GM13977 (cell line): Measurements from ENCODE around the gene ORM1.

Source experiments
- DNase-seq: peaks from one replicate; pipeline ENCODE4 v3.0.0; 2012; ENCODE audit warnings: low spot score
- in situ Hi-C: fragments of 300-500 bp; cut with MboI; formaldehyde crosslinking; loops from one replicate; pipeline ENCODE4 v1.12.0; 2022; ENCODE audit warnings: low sequenced_read_pairs, low pct_unique_long_range_greater_than_20kb, mixed read lengths, inconsistent platforms; ENCODE audit not compliant: unreplicated experiment
- TF ChIP-seq, protein P1 (sequence below): IDR thresholded peaks from 2 replicates; pipeline ENCODE4 v1.5.1; 2012; ENCODE audit warnings: mild to moderate bottlenecking, control low read depth; ENCODE audit not compliant: insufficient read depth; ENCODE audit errors: extremely low read depth, missing control alignments

ORM1 gene

DNA sequence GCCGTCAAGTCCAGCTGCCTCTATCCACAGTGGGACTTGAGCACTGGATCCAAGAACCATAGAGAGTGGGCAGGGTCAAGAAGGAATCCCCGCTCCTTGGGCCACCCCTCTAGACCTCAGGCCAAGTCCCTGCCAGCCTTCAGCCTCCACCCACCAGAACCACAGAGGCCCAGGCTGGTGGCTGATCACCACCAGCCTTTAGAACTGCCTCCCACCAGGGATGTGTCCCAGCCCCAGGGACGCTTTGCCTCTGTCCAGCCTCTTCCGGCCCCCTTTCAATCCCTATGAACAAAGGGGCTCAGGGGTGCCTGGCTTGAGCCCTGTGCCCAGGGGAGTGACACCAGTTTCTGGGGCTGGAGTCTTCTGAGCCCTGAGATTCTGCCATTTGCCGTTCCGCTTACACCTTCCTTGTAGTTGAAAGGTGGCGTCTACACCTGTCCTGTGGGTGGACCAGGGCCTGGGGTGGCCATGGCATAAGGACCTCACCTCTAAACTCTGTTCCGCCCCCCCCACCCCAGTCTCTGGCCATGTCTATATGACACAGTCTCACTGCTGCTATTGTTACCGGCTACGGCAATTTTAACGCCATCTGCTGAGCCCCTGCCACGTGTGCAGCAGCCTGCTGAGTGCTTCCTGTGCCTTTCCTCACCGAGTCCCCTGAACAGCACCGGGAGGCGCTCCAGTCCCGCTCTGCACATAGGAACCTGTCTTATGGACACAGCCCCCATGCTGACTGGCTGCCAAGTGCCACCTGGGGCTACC lies 35.7 kb upstream of the ORM1 start:
- no peak for DNase-seq
- TF ChIP-seq, protein P1, sequence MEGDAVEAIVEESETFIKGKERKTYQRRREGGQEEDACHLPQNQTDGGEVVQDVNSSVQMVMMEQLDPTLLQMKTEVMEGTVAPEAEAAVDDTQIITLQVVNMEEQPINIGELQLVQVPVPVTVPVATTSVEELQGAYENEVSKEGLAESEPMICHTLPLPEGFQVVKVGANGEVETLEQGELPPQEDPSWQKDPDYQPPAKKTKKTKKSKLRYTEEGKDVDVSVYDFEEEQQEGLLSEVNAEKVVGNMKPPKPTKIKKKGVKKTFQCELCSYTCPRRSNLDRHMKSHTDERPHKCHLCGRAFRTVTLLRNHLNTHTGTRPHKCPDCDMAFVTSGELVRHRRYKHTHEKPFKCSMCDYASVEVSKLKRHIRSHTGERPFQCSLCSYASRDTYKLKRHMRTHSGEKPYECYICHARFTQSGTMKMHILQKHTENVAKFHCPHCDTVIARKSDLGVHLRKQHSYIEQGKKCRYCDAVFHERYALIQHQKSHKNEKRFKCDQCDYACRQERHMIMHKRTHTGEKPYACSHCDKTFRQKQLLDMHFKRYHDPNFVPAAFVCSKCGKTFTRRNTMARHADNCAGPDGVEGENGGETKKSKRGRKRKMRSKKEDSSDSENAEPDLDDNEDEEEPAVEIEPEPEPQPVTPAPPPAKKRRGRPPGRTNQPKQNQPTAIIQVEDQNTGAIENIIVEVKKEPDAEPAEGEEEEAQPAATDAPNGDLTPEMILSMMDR = no peak
- in situ Hi-C loops = loop anchor here (25.0 kb wide), 1 partner anchor 175 kb away; no protein-coding TSS in a partner anchor

DNA sequence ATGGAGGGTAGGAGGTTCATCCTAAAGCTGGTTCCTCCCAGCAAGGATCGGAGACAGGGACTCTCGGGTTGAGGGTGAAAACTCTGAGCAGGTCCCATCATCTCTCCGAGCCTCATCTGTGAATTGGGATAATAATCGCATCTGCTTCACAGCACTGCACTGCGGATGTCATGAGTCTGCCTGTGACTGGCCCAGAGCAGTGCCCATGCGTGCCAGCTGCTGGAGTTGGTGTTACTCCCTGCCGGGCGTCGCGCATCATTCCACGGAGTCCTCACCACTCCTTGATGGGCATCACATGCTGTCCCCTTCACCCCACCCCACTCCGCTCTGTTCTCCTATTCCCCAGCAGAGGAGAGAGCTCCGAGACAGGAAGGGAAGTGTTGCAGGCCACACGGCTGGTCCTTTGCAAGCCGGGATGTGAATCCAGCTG lies 35.1 kb upstream of the ORM1 start:
- in situ Hi-C loops = loop anchor here (25.0 kb wide), 1 partner anchor 175 kb away; no protein-coding TSS in a partner anchor
- TF ChIP-seq, protein P1 = no peak
- DNase-seq = no peak

DNA sequence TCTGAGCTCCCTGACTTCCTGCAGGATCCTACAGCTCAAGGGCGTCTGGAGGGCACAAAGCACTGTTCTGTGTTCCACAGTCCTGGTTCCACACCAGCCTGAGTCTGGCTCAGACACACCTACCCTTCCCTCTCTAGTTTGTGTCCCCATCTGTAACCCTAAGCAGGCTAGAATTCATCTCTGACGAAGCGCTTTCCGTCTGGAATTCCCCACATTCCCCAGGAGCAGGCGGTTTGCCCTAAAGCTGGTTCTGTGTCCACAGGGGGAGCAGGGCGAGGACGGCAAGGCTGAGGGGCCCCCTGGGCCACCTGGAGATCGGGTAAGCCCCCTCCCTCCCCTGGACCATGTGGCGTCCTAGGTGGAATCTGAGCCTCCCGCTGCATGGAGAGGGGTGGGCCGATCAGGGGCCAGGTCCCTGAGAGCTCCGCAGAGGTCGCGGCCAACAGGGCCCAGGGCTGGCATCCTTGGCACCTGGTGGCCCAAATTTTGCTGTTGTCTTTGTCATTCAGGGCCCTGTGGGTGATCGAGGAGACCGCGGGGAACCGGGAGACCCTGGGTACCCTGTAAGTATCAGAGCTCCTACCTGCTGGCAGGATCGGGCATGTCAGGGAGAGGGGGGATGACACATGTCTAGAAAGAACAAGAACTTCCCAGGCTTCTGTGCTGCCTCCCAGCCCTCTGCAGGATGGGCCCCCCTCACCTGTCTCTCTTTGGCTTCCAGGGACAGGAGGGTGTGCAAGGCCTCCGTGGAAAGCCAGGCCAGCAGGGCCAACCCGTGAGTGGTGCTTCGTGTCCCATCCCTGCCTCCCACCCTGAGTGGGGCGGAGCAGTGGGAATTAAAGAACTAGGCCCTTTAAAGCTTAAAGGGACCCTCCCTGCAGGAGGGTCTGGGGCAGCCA lies 34.5 kb upstream of the ORM1 start:
- TF ChIP-seq, protein P1 = no peak
- in situ Hi-C loops = loop anchor here (25.0 kb wide), 1 partner anchor 176 kb away; no protein-coding TSS in a partner anchor
- no peak for DNase-seq

DNA sequence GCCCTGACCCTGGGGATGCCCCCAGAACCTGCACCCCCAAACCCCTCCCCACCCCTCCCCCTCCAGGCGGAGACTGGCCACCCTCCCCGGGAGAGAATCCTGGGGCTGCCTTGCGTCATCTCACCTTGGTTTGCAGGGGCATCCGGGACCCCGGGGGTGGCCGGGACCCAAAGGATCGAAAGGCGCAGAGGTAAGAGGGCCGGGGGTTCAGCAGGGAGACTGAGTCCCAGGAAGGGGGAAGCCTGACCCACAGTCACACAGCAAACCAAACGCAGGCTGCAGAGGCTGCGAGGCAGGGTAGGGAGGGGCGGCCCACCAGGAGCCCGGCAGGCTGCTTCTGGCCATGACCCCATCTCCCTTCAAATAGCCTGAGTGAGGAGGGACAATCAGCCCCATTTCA lies 33.8 kb upstream of the ORM1 start:
- TF ChIP-seq, protein P1 = no peak
- DNase-seq = no peak
- in situ Hi-C loops = loop anchor here (25.0 kb wide), 1 partner anchor 177 kb away; no protein-coding TSS in a partner anchor

DNA sequence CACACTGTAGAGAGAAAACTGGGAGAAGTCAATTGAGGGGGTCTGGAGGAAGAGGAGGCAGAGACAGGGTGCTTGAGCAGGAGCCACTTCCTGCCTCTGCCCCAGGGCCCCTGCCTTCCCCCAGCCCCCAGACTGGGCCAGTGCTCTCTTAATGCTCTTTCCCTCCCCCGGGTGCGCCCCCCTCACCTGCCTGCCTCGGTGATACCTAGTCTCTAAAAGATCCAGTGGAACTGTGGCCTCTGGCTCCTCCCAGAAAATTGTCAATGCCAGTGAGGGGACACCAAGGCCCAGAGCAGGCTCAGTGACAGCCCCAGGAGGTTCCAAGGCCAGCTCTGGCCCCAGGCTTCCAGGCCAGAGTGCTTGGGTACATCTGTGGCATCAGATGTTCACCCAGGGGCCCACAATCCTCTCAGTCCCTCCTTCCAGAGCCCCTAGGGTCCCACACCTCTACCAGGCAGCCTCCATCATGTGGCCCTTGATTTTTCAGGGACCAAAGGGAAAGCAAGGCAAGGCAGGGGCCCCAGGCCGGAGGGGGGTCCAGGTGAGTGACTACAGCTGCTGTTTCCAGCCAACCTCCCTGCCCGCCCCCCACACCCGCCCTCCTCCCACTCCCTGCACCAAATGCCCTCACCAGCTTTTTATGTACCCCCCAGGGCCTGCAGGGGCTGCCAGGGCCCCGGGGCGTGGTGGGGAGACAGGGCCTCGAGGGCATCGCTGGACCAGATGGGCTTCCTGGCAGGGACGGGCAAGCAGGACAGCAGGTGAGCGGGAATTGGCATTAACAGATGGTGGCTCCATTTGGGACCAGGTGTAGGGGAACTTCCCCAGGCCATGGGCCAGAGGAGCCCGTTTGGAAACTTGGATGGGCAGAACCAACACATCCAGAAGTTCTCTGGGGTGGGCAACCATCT lies 33.1 kb upstream of the ORM1 start:
- in situ Hi-C loops = loop anchor here (25.0 kb wide), 1 partner anchor 178 kb away; no protein-coding TSS in a partner anchor
- no peak for DNase-seq
- TF ChIP-seq, protein P1 = no peak
